Kidney (tissue), 14 donors: ENCODE measurements around the gene MLLT1. TPM values are rescaled to one million over a fixed set of nuclear protein-coding genes. Genes with fewer than 3 reads are reported as not detected.
A peak's percentile ranks its signal among the peaks of the same experiment; 100 is the strongest.

Experiments
- DNase-seq, 5 donors: peaks; one replicate each; pipeline ENCODE4 v3.0.0-alpha.2; 2013 to 2020
- FAIRE-seq: peaks from 2 replicates; lab custom pipeline; 2012; peaks lifted over from hg19 to GRCh38; lab: Jason Lieb, UNC
- H3K27ac ChIP-seq, 2 donors: one replicate each; pipeline ENCODE4 v1.7.0; 2013; ENCODE audit warnings: low read depth in 2 of 2, low read length in 2 of 2, inconsistent platforms in 1 of 2
- H3K27me3 ChIP-seq: one replicate; pipeline ENCODE4 v1.7.1; 2013; ENCODE audit warnings: low read length, inconsistent platforms; ENCODE audit not compliant: control insufficient read depth, insufficient read depth
- H3K36me3 ChIP-seq, 3 donors: one replicate each; pipeline versions ENCODE4 v1.7.0 to v1.7.1; 2013; ENCODE audit warnings: low read length in 3 of 3, control low read depth in 1 of 3, inconsistent platforms in 1 of 3; ENCODE audit not compliant: insufficient read depth in 3 of 3, control insufficient read depth in 2 of 3
- H3K4me1 ChIP-seq, 3 donors: one replicate each; pipeline versions ENCODE4 v1.7.0 to v1.7.1; 2013; ENCODE audit warnings: low read length in 3 of 3, inconsistent platforms in 1 of 3, low read depth in 1 of 3; ENCODE audit not compliant: control insufficient read depth in 2 of 3, insufficient read depth in 2 of 3
- H3K4me3 ChIP-seq, 3 donors: one replicate each; pipeline versions ENCODE4 v1.7.0 to v1.8.1; 2013; ENCODE audit warnings: low read length in 3 of 3, control low read depth in 1 of 3, inconsistent platforms in 1 of 3
- H3K9ac ChIP-seq, 3 donors: one replicate each; pipeline versions ENCODE4 v1.7.0 to v1.7.1; 2013; ENCODE audit warnings: low read length in 3 of 3, control low read depth in 1 of 3, inconsistent platforms in 1 of 3
- H3K9me3 ChIP-seq, 3 donors: one replicate each; pipeline versions ENCODE4 v1.7.0 to v1.7.1; 2013; ENCODE audit warnings: low read length in 3 of 3, control low read depth in 1 of 3, inconsistent platforms in 1 of 3; ENCODE audit not compliant: control insufficient read depth in 2 of 3, insufficient read depth in 1 of 3
- intact Hi-C: fragments of 100-400 bp; cut with DNase I; formaldehyde crosslinking; loops from one replicate; pipeline ENCODE4 v1.11.1; 2022
- polyA plus RNA-seq: library from polyadenylated mRNA; stranded (reverse); fragments of 350-450 nt; fragmentation: Illumina TruSeq; extraction: RNeasy Lipid Tissue Mini Kit (QIAGEN cat#74804); gene quantifications from one replicate; pipeline ENCODE4 v1.2.3, GENCODE V29; 2014; ENCODE audit warnings: low read depth, low replicate concordance; ENCODE audit not compliant: insufficient read depth
- total RNA-seq: library from RNA; stranded (reverse); fragmentation: NEBNext Ultra II Directional; extraction: Animal tissue kit (Norgen Biotek cat#: 25700); gene quantifications from one replicate; pipeline ENCODE4 v1.2.1, GENCODE V29; 2021
- TF ChIP-seq, protein P1 (sequence below): IDR thresholded peaks from 3 replicates; pipeline ENCODE4 v1.5.1; 2012; ENCODE audit warnings: mild to moderate bottlenecking, moderate library complexity, borderline replicate concordance; ENCODE audit not compliant: insufficient read depth; ENCODE audit errors: extremely low read depth
- donor health status: control.
- donor health status: control.
- donor health status: control.
- donor health status: control.
- donor health status: control.
- donor health status: DM: yes; HTN: yes; CAD: no.
- donor health status: Normal renal cell carcinoma (clear cell type).

The MLLT1 gene
- total and polyA plus RNA-seq, 2 donors from 2014 or later, result 32.0 to 53.2 TPM

- intact Hi-C loops, result no loop called here
- no peak for FAIRE-seq
Observed at GRCh38 chr19:6164906-6165531, 114.8 kb downstream of the MLLT1 start.

GRCh38 chr19:6161271-6161850 lies 118.4 kb downstream of the MLLT1 start:
- DNase-seq (peak in 4 of 5 donors; percentile 11 to 76 (median 32)), FAIRE-seq (no peak)
- Histone ChIP-seq H3K9ac (no peak overlapping the region), H3K4me1 (no peaks in the 10 kb centered on the region), H3K27me3 (no peaks in the 10 kb centered on the region), H3K4me3 (no peak overlapping the region), H3K9me3 (no peaks in the 10 kb centered on the region), H3K27ac (no peak overlapping the region), H3K36me3 (no peaks in the 10 kb centered on the region)
- intact Hi-C loops, result no loop called here
- TF ChIP-seq, protein P1, sequence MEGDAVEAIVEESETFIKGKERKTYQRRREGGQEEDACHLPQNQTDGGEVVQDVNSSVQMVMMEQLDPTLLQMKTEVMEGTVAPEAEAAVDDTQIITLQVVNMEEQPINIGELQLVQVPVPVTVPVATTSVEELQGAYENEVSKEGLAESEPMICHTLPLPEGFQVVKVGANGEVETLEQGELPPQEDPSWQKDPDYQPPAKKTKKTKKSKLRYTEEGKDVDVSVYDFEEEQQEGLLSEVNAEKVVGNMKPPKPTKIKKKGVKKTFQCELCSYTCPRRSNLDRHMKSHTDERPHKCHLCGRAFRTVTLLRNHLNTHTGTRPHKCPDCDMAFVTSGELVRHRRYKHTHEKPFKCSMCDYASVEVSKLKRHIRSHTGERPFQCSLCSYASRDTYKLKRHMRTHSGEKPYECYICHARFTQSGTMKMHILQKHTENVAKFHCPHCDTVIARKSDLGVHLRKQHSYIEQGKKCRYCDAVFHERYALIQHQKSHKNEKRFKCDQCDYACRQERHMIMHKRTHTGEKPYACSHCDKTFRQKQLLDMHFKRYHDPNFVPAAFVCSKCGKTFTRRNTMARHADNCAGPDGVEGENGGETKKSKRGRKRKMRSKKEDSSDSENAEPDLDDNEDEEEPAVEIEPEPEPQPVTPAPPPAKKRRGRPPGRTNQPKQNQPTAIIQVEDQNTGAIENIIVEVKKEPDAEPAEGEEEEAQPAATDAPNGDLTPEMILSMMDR, result no peak

More at GRCh38 chr19:6164906-6165531, 114.8 kb downstream of the MLLT1 start:
- no peaks in the 10 kb centered on the region for H3K9me3 ChIP-seq
- H3K9ac ChIP-seq, result no peak overlapping the region
- TF ChIP-seq, protein P1, result no peak
- no peaks in the 10 kb centered on the region for H3K36me3 ChIP-seq
- no peak overlapping the region for H3K4me3 ChIP-seq
- H3K27me3 ChIP-seq, result no peaks in the 10 kb centered on the region
- DNase-seq, result no peak
- no peaks in the 10 kb centered on the region for H3K4me1 ChIP-seq
- H3K27ac ChIP-seq, result no peak overlapping the region

Other genes with a start within 250 kb of the MLLT1 start
- gene RFX2, start 169.5 kb downstream of the MLLT1 start, total RNA-seq, result 12.6 TPM
- 4.6 TPM for gene RFX2, start 169.5 kb downstream of the MLLT1 start, polyA plus RNA-seq
- not detected for gene ACSBG2, start 144.3 kb downstream of the MLLT1 start, total RNA-seq
- gene ACSBG2, start 144.3 kb downstream of the MLLT1 start, polyA plus RNA-seq, result 2.1 TPM
- not detected for gene ACER1, start 53.6 kb upstream of the MLLT1 start, total RNA-seq
- gene ACER1, start 53.6 kb upstream of the MLLT1 start, polyA plus RNA-seq, result not detected
- 63.7 TPM for gene CLPP, start 81.6 kb upstream of the MLLT1 start, total RNA-seq
- 104 TPM for gene CLPP, start 81.6 kb upstream of the MLLT1 start, polyA plus RNA-seq
- gene ALKBH7, start 92.8 kb upstream of the MLLT1 start, total RNA-seq, result 70.3 TPM
- 175 TPM for gene ALKBH7, start 92.8 kb upstream of the MLLT1 start, polyA plus RNA-seq
- gene PSPN, start 96.0 kb upstream of the MLLT1 start, total RNA-seq, result 2.0 TPM
- 1.9 TPM for gene PSPN, start 96.0 kb upstream of the MLLT1 start, polyA plus RNA-seq
- gene GTF2F1, start 113.2 kb upstream of the MLLT1 start, total RNA-seq, result 61.7 TPM
- gene GTF2F1, start 113.2 kb upstream of the MLLT1 start, polyA plus RNA-seq, result 44.1 TPM
- gene KHSRP, start 144.8 kb upstream of the MLLT1 start, total RNA-seq, result 175 TPM
- gene KHSRP, start 144.8 kb upstream of the MLLT1 start, polyA plus RNA-seq, result 52.9 TPM
- 0.28 TPM for gene SLC25A41, start 153.8 kb upstream of the MLLT1 start, total RNA-seq
- 0.69 TPM for gene SLC25A41, start 153.8 kb upstream of the MLLT1 start, polyA plus RNA-seq
- gene SLC25A23, start 179.8 kb upstream of the MLLT1 start, total RNA-seq, result 76.6 TPM
- 69.2 TPM for gene SLC25A23, start 179.8 kb upstream of the MLLT1 start, polyA plus RNA-seq
- 58.2 TPM for gene CRB3, start 184.3 kb upstream of the MLLT1 start, total RNA-seq
- 51.9 TPM for gene CRB3, start 184.3 kb upstream of the MLLT1 start, polyA plus RNA-seq
- 8.2 TPM for gene DENND1C, start 201.8 kb upstream of the MLLT1 start, total RNA-seq
- gene DENND1C, start 201.8 kb upstream of the MLLT1 start, polyA plus RNA-seq, result 2.6 TPM
- 4.4 TPM for gene TUBB4A, start 222.3 kb upstream of the MLLT1 start, total RNA-seq
- gene TUBB4A, start 222.3 kb upstream of the MLLT1 start, polyA plus RNA-seq, result 11.3 TPM